Ectodermal cell (in vitro differentiated cells): ENCODE measurements around the gene RABGGTA.

Experiments
- H3K27ac ChIP-seq: 2 replicates; pipeline ENCODE4 v1.7.0; 2013; ENCODE audit warnings: mild to moderate bottlenecking, low read depth, low read length; ENCODE audit not compliant: insufficient read depth, poor library complexity, severe bottlenecking
- H3K27me3 ChIP-seq: 2 replicates; pipeline ENCODE4 v1.7.0; 2013; ENCODE audit warnings: mild to moderate bottlenecking, low read length; ENCODE audit not compliant: insufficient read depth, control insufficient read depth, poor library complexity, severe bottlenecking
- H3K36me3 ChIP-seq: one replicate; pipeline ENCODE4 v1.7.0; 2013; ENCODE audit warnings: low read length; ENCODE audit not compliant: control insufficient read depth, insufficient read depth
- H3K4me1 ChIP-seq: one replicate; pipeline ENCODE4 v1.7.0; 2013; ENCODE audit warnings: low read length; ENCODE audit not compliant: control insufficient read depth, insufficient read depth
- H3K4me3 ChIP-seq: 2 replicates; pipeline ENCODE4 v1.7.0; 2013; ENCODE audit warnings: low read depth, low read length, control low read depth; ENCODE audit not compliant: insufficient read depth
- H3K9me3 ChIP-seq: 2 replicates; pipeline ENCODE4 v1.7.0; 2013; ENCODE audit warnings: mild to moderate bottlenecking, low read length, moderate library complexity; ENCODE audit not compliant: control insufficient read depth
- WGBS, 2 experiments: methylation state at CpG; one replicate each; pipeline ENCODE4 v1.1.7; 2013; ENCODE audit warnings: missing lambda C conversion rate in 2 of 2; 5-methylcytosine and 5-hydroxymethylcytosine counted together

RABGGTA gene

DNA sequence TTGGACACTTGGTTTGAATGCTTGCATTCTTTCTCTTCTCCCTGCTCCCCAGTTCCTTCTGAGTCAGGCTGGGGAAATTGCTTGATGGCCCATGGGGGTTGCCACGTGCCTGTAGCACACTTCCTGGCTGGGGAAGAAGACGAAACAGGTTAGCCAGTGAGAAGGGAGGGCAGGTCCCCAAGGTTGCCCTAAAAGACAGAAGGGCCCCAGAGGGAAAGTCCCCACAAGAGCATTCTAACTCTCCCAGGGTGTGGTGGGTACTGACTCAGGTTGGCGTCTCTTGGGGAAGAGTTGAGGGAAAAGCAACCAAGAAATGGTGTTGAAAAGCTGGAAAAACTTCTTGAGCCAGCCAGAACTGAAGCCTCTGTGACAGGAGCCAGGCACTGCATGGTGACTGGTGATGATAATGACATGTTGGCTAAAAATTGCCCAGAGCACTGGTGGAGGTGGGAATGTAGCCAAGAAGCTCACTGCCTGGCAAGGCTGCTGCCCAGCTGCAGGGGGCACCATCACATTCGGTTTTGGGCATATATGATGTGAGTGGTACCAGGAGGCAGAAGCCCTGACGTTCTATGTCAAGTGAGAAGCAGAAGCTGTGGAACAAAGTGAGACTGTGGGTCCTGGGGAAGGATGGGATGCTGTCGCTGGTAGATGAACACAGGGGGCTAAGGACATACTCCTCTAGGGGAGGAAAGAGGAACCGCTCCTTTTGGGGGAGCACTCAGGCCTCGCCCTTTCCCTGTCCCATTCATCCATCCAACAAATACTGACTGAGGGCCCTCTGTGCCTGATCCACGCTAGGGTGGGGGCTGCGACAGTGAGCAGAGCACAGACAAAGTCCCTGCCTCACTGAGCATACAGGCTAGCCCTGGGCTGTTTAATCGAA, 8.1 kb upstream of the RABGGTA start:
- Histone ChIP-seq H3K36me3 (no peaks in the 10 kb centered on the region), H3K4me1 (no peaks in the 10 kb centered on the region), H3K27me3 (no peaks in the 10 kb centered on the region), H3K4me3 (no peak overlapping the region), H3K27ac (no peak overlapping the region), H3K9me3 (no peaks in the 10 kb centered on the region)
- WGBS, 2 experiments = 89 to 90% methylated on average over 11 of the region's 11 CpGs

- Histone ChIP-seq H3K27me3 (no peaks in the 10 kb centered on the region), H3K4me1 (no peaks in the 10 kb centered on the region), H3K36me3 (no peaks in the 10 kb centered on the region), H3K4me3 (no peak overlapping the region), H3K27ac (no peak overlapping the region), H3K9me3 (no peaks in the 10 kb centered on the region)
- 95% methylated on average over 5 of the region's 5 CpGs for WGBS, 2 experiments
Observed at GRCh38 chr14:24278424-24278823, 7.0 kb upstream of the RABGGTA start.

GRCh38 chr14:24277606-24278321, 6.4 kb upstream of the RABGGTA start:
- no peak overlapping the region for H3K4me3 ChIP-seq
- H3K4me1 ChIP-seq = no peaks in the 10 kb centered on the region
- no peaks in the 10 kb centered on the region for H3K36me3 ChIP-seq
- WGBS, 2 experiments = 92 to 95% methylated on average over 11 of the region's 11 CpGs
- H3K27ac ChIP-seq = no peak overlapping the region
- no peaks in the 10 kb centered on the region for H3K9me3 ChIP-seq
- H3K27me3 ChIP-seq = no peaks in the 10 kb centered on the region

- Histone ChIP-seq H3K4me3 (no peak overlapping the region), H3K36me3 (no peaks in the 10 kb centered on the region), H3K27me3 (no peaks in the 10 kb centered on the region), H3K4me1 (no peaks in the 10 kb centered on the region), H3K9me3 (no peaks in the 10 kb centered on the region), H3K27ac (no peak overlapping the region)
- 93 to 95% methylated on average over 6 of the region's 6 CpGs for WGBS, 2 experiments
Observed at GRCh38 chr14:24277071-24277470, 5.7 kb upstream of the RABGGTA start.

DNA sequence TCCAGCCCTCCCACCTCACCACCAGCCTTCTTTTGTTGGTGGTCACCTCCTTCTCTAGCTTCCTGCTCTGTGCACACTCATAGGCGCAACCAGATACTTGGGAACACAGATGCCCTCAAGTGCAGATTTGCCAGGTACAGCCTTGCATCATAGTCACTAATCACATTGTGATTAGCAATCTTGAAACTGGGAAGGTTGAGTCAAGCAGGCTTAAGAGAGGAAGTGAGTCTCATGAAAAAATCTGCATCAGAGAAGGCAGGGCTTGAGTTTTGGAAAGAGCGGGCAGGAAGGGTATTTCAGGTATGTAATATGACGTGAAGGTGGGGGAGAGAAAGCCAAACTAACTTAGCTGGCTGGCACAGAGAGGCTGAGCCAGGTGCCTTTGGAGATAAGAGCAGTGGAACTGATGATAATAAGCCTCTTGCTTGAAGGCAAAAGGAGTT, 2.7 kb upstream of the RABGGTA start:
- no peaks in the 10 kb centered on the region for H3K4me1 ChIP-seq
- H3K27me3 ChIP-seq = no peaks in the 10 kb centered on the region
- H3K4me3 ChIP-seq = no peak overlapping the region
- H3K27ac ChIP-seq = no peak overlapping the region
- no peaks in the 10 kb centered on the region for H3K36me3 ChIP-seq
- 92 to 93% methylated on average over 3 of the region's 3 CpGs for WGBS, 2 experiments
- no peaks in the 10 kb centered on the region for H3K9me3 ChIP-seq

DNA sequence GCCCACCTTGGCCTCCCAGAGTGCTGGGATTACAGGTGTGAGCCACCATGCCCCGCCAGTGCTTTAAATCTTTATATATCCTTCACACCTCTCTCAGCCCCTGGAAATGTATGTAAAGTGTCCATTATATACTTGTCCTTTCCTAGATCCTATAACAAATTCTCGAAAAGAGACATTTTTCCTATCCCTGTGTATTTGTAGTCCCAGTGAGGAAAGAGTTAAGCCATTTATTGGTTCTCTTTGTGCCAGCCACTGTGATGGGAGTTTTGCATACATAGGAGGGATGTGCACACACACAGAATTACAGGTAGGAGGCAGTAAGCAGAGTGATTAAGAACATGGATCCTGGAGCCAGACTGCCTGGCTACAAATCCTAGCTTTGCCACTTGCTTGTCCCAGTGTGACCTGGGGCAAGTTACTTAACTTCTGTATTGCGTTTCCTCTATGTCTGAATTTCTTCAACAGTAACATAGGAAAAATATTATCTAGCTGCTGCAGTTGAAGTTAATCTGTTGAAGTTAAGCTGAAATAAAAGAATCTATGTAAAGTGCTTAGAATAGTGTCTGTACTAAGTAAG, 2.1 kb upstream of the RABGGTA start:
- WGBS, 2 experiments = 92 to 95% methylated on average over 2 to 3 of the region's 3 CpGs
- no peak overlapping the region for H3K27ac ChIP-seq
- H3K9me3 ChIP-seq = no peaks in the 10 kb centered on the region
- H3K4me1 ChIP-seq = no peaks in the 10 kb centered on the region
- H3K27me3 ChIP-seq = no peaks in the 10 kb centered on the region
- H3K36me3 ChIP-seq = no peaks in the 10 kb centered on the region
- no peak overlapping the region for H3K4me3 ChIP-seq

- H3K27me3 ChIP-seq = no peaks in the 10 kb centered on the region
- no peak overlapping the region for H3K4me3 ChIP-seq
- H3K36me3 ChIP-seq = no peaks in the 10 kb centered on the region
- WGBS, 2 experiments = 90 to 96% methylated on average over 2 of the region's 2 CpGs
- no peaks in the 10 kb centered on the region for H3K4me1 ChIP-seq
- no peak overlapping the region for H3K27ac ChIP-seq
- no peaks in the 10 kb centered on the region for H3K9me3 ChIP-seq
Observed at GRCh38 chr14:24272467-24272866, 1.1 kb upstream of the RABGGTA start.

- no peaks in the 10 kb centered on the region for H3K4me1 ChIP-seq
- H3K27me3 ChIP-seq = no peaks in the 10 kb centered on the region
- H3K9me3 ChIP-seq = no peaks in the 10 kb centered on the region
- WGBS, 2 experiments = 27 to 28% methylated on average over 3 of the region's 3 CpGs
- H3K4me3 ChIP-seq = peak overlapping the region; percentile 70
- no peak overlapping the region for H3K27ac ChIP-seq
- no peaks in the 10 kb centered on the region for H3K36me3 ChIP-seq
Observed at GRCh38 chr14:24271834-24272263, 452 bp upstream of the RABGGTA start.

DNA sequence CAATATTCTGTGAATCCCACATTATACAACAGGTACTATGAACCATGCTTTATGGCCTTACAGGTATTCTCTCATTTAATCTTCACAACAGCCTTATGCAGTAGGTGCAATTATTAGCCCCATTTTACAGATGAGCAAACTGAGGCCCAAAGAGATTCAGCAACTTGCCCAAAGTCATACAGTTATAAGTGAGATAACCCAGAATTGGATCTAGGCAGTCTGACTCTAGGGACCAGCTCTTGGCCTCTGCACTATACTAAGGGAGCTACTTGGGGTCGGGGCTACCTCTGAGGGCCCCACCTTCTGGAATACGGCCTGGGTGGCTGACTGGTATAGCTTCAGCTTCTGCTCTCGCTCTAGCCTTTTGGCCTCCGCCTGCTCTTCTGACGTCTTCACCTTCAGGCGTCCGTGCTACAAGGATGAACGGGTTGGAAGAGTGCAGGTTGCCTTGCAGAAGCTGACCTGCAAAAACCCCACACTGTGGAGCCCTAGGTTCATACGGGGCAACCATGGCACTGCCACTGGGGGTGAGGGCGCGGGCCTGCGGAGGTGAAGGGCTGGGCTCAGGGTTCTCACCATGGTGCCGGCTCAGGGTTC, 762 bp downstream of the RABGGTA start:
- H3K36me3 ChIP-seq = no peaks in the 10 kb centered on the region
- 26 to 27% methylated on average over 13 of the region's 13 CpGs for WGBS, 2 experiments
- peak overlapping the region; percentile 70 for H3K4me3 ChIP-seq
- H3K27ac ChIP-seq = peak overlapping the region; percentile 81
- no peaks in the 10 kb centered on the region for H3K4me1 ChIP-seq
- H3K9me3 ChIP-seq = no peaks in the 10 kb centered on the region
- H3K27me3 ChIP-seq = no peaks in the 10 kb centered on the region
